HCT116 (cell line): ENCODE data around the gene IRF4. TPM values are rescaled to one million over a fixed set of nuclear protein-coding genes. Genes with fewer than 3 reads are reported as not detected.

Source experiments
- ATAC-seq: fragments of 200-7000 bp; cut with Tn5 transposase; 2 replicates; pipeline ENCODE4 v1.9.1; 2020; ENCODE audit warnings: mild to moderate bottlenecking, moderate library complexity
- BruUV-seq: library from RNA; stranded (reverse); fragments of 400-500 nt; replicated peaks from 2 replicates; lab custom pipeline; 2021; lab: Mats Ljungman, UMichigan
- CTCF ChIA-PET: fragments of 300-600 bp; sonication (Branson Sonifier 250); formaldehyde crosslinking; loops from one replicate; lab custom pipeline; 2021; ENCODE audit warnings: antibody characterized with exemption; lab: Charles Lee
- POLR2A ChIA-PET: fragments of 300-600, 350-600 bp; sonication (Branson Sonifier 250); formaldehyde crosslinking; loops from one replicate; lab custom pipeline; 2021; ENCODE audit warnings: antibody characterized with exemption; lab: Charles Lee
- RAD21 ChIA-PET, 2 experiments: fragments of 300-600 bp; sonication (Branson Sonifier 250); formaldehyde crosslinking; loops; one replicate each; lab custom pipeline; 2023; ENCODE audit warnings: low total read pairs in 2 of 2; ENCODE audit not compliant: uncharacterized antibody in 2 of 2, unreplicated experiment in 2 of 2, low non-redundant PET in 1 of 2; lab: Charles Lee
- DNase-seq: peaks from one replicate; pipeline ENCODE4 v3.0.0-alpha.2; 2010; ENCODE audit warnings: low read depth, low spot score
- H2AFZ ChIP-seq: fragments of 200-600 bp; shearing (Covaris generic), sonication (generic); 2 replicates; pipeline ENCODE4 v1.6.1; 2017; ENCODE audit warnings: low read depth, mixed run types, mixed read lengths, antibody characterized with exemption, low read length; ENCODE audit not compliant: poor library complexity, severe bottlenecking
- H3K27ac ChIP-seq: 2 replicates; pipeline ENCODE4 v1.5.1; 2012; ENCODE audit warnings: low read depth, low read length
- H3K27me3 ChIP-seq: fragments of 200-600 bp; sonication (generic); 2 replicates; pipeline ENCODE4 v1.6.1; 2016; ENCODE audit warnings: mixed run types, low read length, mixed read lengths; ENCODE audit not compliant: insufficient read depth
- H3K36me3 ChIP-seq, 2 experiments: fragments of 200-500 bp in 1 of 2; fragments of 200-600 bp in 1 of 2; sonication (Bioruptor generic) in 1 of 2; sonication (generic) in 1 of 2; 2 replicates each; pipeline versions ENCODE4 v1.5.1 to v1.6.1; 2014 to 2016; ENCODE audit warnings: low read length in 2 of 2, inconsistent platforms in 1 of 2, mixed read lengths in 1 of 2, mixed run types in 1 of 2; ENCODE audit not compliant: insufficient read depth in 2 of 2, control insufficient read depth in 1 of 2
- H3K4me1 ChIP-seq, 2 experiments: fragments of 200-600 bp in 1 of 2; sonication (generic) in 1 of 2; 2 replicates each; pipeline versions ENCODE4 v1.5.1 to v1.6.1; 2012 to 2017; ENCODE audit warnings: low read length in 2 of 2, inconsistent platforms in 1 of 2, mild to moderate bottlenecking in 1 of 2, mixed read lengths in 1 of 2, mixed run types in 1 of 2, moderate library complexity in 1 of 2; ENCODE audit not compliant: insufficient read depth in 2 of 2, control insufficient read depth in 1 of 2
- H3K4me2 ChIP-seq: fragments of 200-600 bp; sonication (generic); 2 replicates; pipeline ENCODE4 v1.6.1; 2017; ENCODE audit warnings: mixed run types, low read length, mixed read lengths
- H3K4me3 ChIP-seq, 2 experiments: fragments of 200-600 bp in 1 of 2; sonication (generic) in 1 of 2; replicated peaks in 1 of 2; 2 replicates each; pipeline ENCODE4 v1.5.1; 2011 to 2016; ENCODE audit warnings: low read length in 2 of 2, control low read depth in 1 of 2, low read depth in 1 of 2, mild to moderate bottlenecking in 1 of 2, mixed read lengths in 1 of 2, mixed run types in 1 of 2
- H3K79me2 ChIP-seq: fragments of 200-600 bp; sonication (generic); 2 replicates; pipeline ENCODE4 v1.6.1; 2017; ENCODE audit warnings: mild to moderate bottlenecking, mixed run types, low read length, moderate library complexity, mixed read lengths; ENCODE audit not compliant: insufficient read depth
- H3K9ac ChIP-seq: fragments of 200-600 bp; sonication (generic); 2 replicates; pipeline ENCODE4 v1.6.1; 2016; ENCODE audit warnings: low read length, mixed read lengths
- H3K9me2 ChIP-seq: fragments of 200-600 bp; sonication (generic), shearing (Covaris generic); 2 replicates; pipeline ENCODE4 v1.6.1; 2017; ENCODE audit warnings: mixed run types, mild to moderate bottlenecking, moderate library complexity; ENCODE audit not compliant: insufficient read depth
- H3K9me3 ChIP-seq, 2 experiments: fragments of 200-500 bp in 1 of 2; fragments of 200-600 bp in 1 of 2; sonication (Bioruptor generic) in 1 of 2; sonication (generic) in 1 of 2; 2 replicates each; pipeline ENCODE4 v1.6.1; 2014 to 2017; ENCODE audit warnings: low read length in 2 of 2, mixed read lengths in 2 of 2, inconsistent platforms in 1 of 2, low read depth in 1 of 2, mild to moderate bottlenecking in 1 of 2, mixed run types in 1 of 2, moderate library complexity in 1 of 2; ENCODE audit not compliant: control insufficient read depth in 1 of 2, insufficient read depth in 1 of 2
- H4K20me1 ChIP-seq: fragments of 200-600 bp; sonication (generic), shearing (Covaris generic); 2 replicates; pipeline ENCODE4 v1.6.1; 2017; ENCODE audit warnings: mixed run types, mild to moderate bottlenecking, moderate library complexity; ENCODE audit not compliant: insufficient read depth
- ATF3 ChIP-seq: IDR thresholded peaks from 2 replicates; pipeline ENCODE4 v1.6.1; 2012
- CBX3 ChIP-seq: IDR thresholded peaks from 2 replicates; pipeline ENCODE4 v1.6.1; 2012; ENCODE audit warnings: low read depth
- EGR1 ChIP-seq: IDR thresholded peaks from 2 replicates; pipeline ENCODE4 v1.6.1; 2012; ENCODE audit warnings: low read depth
- ELF1 ChIP-seq: IDR thresholded peaks from 2 replicates; pipeline ENCODE4 v1.6.1; 2012; ENCODE audit warnings: low read depth, borderline replicate concordance
- EZH2phosphoT487 ChIP-seq: fragments of 200-600 bp; IDR thresholded peaks from 2 replicates; pipeline ENCODE4 v1.6.1; 2018; ENCODE audit warnings: antibody characterized with exemption, borderline replicate concordance
- FOSL1 ChIP-seq: IDR thresholded peaks from 2 replicates; pipeline ENCODE4 v1.6.1; 2012; ENCODE audit warnings: low read depth
- MAX ChIP-seq: IDR thresholded peaks from 2 replicates; pipeline ENCODE4 v1.6.1; 2012
- SP1 ChIP-seq: IDR thresholded peaks from 2 replicates; pipeline ENCODE4 v1.6.1; 2012; ENCODE audit warnings: low read depth
- SRF ChIP-seq: IDR thresholded peaks from 2 replicates; pipeline ENCODE4 v1.6.1; 2012; ENCODE audit warnings: low read depth
- ZFX ChIP-seq: fragments of 450-650 bp; IDR thresholded peaks from 2 replicates; pipeline ENCODE4 v1.6.1; 2017
- intact Hi-C: fragments of 100-400 bp; cut with micrococcal nuclease; formaldehyde crosslinking; loops from 2 replicates; pipeline ENCODE4 v1.10.0; 2022
- total RNA-seq: library from RNA; stranded (reverse); gene quantifications from one replicate; pipeline ENCODE4 v1.2.1, GENCODE V29; 2021; ENCODE audit not compliant: unreplicated experiment

The IRF4 gene
- total RNA-seq, 1 experiment from 2014 or later, result 1.2 TPM

- H3K36me3 ChIP-seq, result no peaks in the 10 kb centered on the region
- intact Hi-C loops, result loop anchor here (2.0 kb wide), 1 partner anchor 58 kb away; no protein-coding TSS in a partner anchor
- peaks cover 0 to 4% of the 10 kb centered on the region in 2 experiments; a peak in 2 of 4 replicates for H3K9me3 ChIP-seq
- H3K9me2 ChIP-seq, result no peaks in the 10 kb centered on the region
- TF ChIP-seq ELF1 (no peak), ZFX (no peak), SP1 (no peak), SRF (no peak), ATF3 (no peak), FOSL1 (no peak), MAX (no peak), EGR1 (no peak), EZH2phosphoT487 (no peak)
- no peak overlapping the region for H3K27ac ChIP-seq
- H3K9ac ChIP-seq, result no peak overlapping the region
- H3K27me3 ChIP-seq, result no peaks in the 10 kb centered on the region
- no peak overlapping the region for H3K4me3 ChIP-seq
- H3K79me2 ChIP-seq, result no peaks in the 10 kb centered on the region
- ATAC-seq (no peak), DNase-seq (no peak)
- no peaks in the 10 kb centered on the region for H4K20me1 ChIP-seq
- no peak overlapping the region for H3K4me2 ChIP-seq
- RAD21 ChIA-PET, result no interaction called here
- no peaks in the 10 kb centered on the region for H3K4me1 ChIP-seq
- no TSS peak for BruUV-seq
- CTCF ChIA-PET, result no interaction called here
- POLR2A ChIA-PET, result no interaction called here
- no peak overlapping the region for H2AFZ ChIP-seq
Observed at GRCh38 chr6:378958-379409, 12.6 kb upstream of the IRF4 start.

- H4K20me1 ChIP-seq, result no peaks in the 10 kb centered on the region
- H3K9me2 ChIP-seq, result no peaks in the 10 kb centered on the region
- H3K9me3 ChIP-seq, result peaks cover 0 to 4% of the 10 kb centered on the region in 2 experiments; a peak in 2 of 4 replicates
- no peak for TF ChIP-seq CBX3
- TF ChIP-seq MAX, result no peak
- TF ChIP-seq ELF1, result no peak
- no peaks in the 10 kb centered on the region for H3K27me3 ChIP-seq
- BruUV-seq, result no TSS peak
- no peaks in the 10 kb centered on the region for H3K36me3 ChIP-seq
- ATAC-seq, result no peak
- no peak overlapping the region for H3K9ac ChIP-seq
- no peak overlapping the region for H3K4me3 ChIP-seq
- DNase-seq, result no peak
- no peak overlapping the region for H3K4me2 ChIP-seq
- RAD21 ChIA-PET, result no interaction called here
- POLR2A ChIA-PET, result no interaction called here
- CTCF ChIA-PET, result no interaction called here
- no peak overlapping the region for H2AFZ ChIP-seq
- no peaks in the 10 kb centered on the region for H3K79me2 ChIP-seq
- H3K27ac ChIP-seq, result no peak overlapping the region
- no peaks in the 10 kb centered on the region for H3K4me1 ChIP-seq
- intact Hi-C loops, result loop anchor here (2.0 kb wide), 1 partner anchor 59 kb away; no protein-coding TSS in a partner anchor
Observed at GRCh38 chr6:379410-380181, 12.0 kb upstream of the IRF4 start.
